Smooth muscle cell (in vitro differentiated cells): ENCODE data around the gene PTS. TPM values are rescaled to one million over a fixed set of nuclear protein-coding genes. Genes with fewer than 3 reads are reported as not detected.

ENCODE experiments used
- DNase-seq: peaks from one replicate; lab custom pipeline; 2025; ENCODE audit not compliant: unreplicated experiment; lab: John Stamatoyannopoulos, UW
- H2AFZ ChIP-seq: fragments of 200-600 bp; sonication (generic); 2 replicates; pipeline ENCODE4 v1.6.0; 2016; ENCODE audit warnings: antibody characterized with exemption, low read depth, mild to moderate bottlenecking
- H3F3A ChIP-seq: fragments of 200-600 bp; sonication (generic); 2 replicates; pipeline ENCODE4 v1.6.0; 2017; ENCODE audit warnings: antibody characterized with exemption, low read depth
- H3K27ac ChIP-seq: fragments of 200-600 bp; sonication (generic); 2 replicates; pipeline ENCODE4 v1.5.1; 2016; ENCODE audit warnings: low read depth, mild to moderate bottlenecking
- H3K27me3 ChIP-seq: fragments of 200-600 bp; sonication (generic); 2 replicates; pipeline ENCODE4 v1.6.1; 2016; ENCODE audit warnings: low read depth, mild to moderate bottlenecking
- H3K36me3 ChIP-seq: fragments of 200-600 bp; sonication (generic); 2 replicates; pipeline ENCODE4 v1.5.1; 2016; ENCODE audit warnings: low read depth
- H3K4me1 ChIP-seq: fragments of 200-600 bp; sonication (generic); 2 replicates; pipeline ENCODE4 v1.5.1; 2016; ENCODE audit warnings: low read depth
- H3K4me2 ChIP-seq: fragments of 200-600 bp; sonication (generic); 2 replicates; pipeline ENCODE4 v1.6.0; 2016; ENCODE audit warnings: mild to moderate bottlenecking
- H3K4me3 ChIP-seq: fragments of 200-600 bp; sonication (generic); 2 replicates; pipeline ENCODE4 v1.5.1; 2016; ENCODE audit warnings: mild to moderate bottlenecking
- H3K79me2 ChIP-seq: fragments of 200-600 bp; sonication (generic); 2 replicates; pipeline ENCODE4 v1.6.0; 2016; ENCODE audit warnings: low read depth, mild to moderate bottlenecking
- H3K9ac ChIP-seq: fragments of 200-600 bp; sonication (generic); 2 replicates; pipeline ENCODE4 v1.6.0; 2016; ENCODE audit warnings: low read depth
- H3K9me3 ChIP-seq: fragments of 200-600 bp; sonication (generic); replicated peaks from 2 replicates; pipeline ENCODE4 v1.5.1; 2016; ENCODE audit warnings: low read depth
- H4K20me1 ChIP-seq: fragments of 200-600 bp; sonication (generic); 2 replicates; pipeline ENCODE4 v1.6.0; 2016; ENCODE audit warnings: low read depth
- WGBS: methylation state at CpG from one replicate; pipeline ENCODE4 v1.1.7; 2016; ENCODE audit warnings: low lambda C conversion rate; 5-methylcytosine and 5-hydroxymethylcytosine counted together
- polyA plus RNA-seq: library from polyadenylated mRNA; unstranded; fragments of >200 nt; fragmentation: Nextera tagmentation; extraction: Ambion mirVana; gene quantifications from 2 replicates; pipeline ENCODE4 v1.2.1, GENCODE V29; 2016
- total RNA-seq: library from RNA; depleted of rRNA; stranded (reverse); fragments of >200 nt; gene quantifications from 2 replicates; pipeline ENCODE4 v1.2.3, GENCODE V29; 2014
- TF ChIP-seq, protein P1 (sequence below): fragments of 200-600 bp; sonication (generic); IDR thresholded peaks from 2 replicates; pipeline ENCODE4 v1.5.1; 2017; ENCODE audit warnings: borderline replicate concordance, mild to moderate bottlenecking, antibody characterized with exemption; ENCODE audit not compliant: insufficient read depth, poor library complexity, severe bottlenecking

PTS gene
- total and polyA plus RNA-seq, 2 experiments from 2014 or later: 70.9 to 75.4 TPM

DNA sequence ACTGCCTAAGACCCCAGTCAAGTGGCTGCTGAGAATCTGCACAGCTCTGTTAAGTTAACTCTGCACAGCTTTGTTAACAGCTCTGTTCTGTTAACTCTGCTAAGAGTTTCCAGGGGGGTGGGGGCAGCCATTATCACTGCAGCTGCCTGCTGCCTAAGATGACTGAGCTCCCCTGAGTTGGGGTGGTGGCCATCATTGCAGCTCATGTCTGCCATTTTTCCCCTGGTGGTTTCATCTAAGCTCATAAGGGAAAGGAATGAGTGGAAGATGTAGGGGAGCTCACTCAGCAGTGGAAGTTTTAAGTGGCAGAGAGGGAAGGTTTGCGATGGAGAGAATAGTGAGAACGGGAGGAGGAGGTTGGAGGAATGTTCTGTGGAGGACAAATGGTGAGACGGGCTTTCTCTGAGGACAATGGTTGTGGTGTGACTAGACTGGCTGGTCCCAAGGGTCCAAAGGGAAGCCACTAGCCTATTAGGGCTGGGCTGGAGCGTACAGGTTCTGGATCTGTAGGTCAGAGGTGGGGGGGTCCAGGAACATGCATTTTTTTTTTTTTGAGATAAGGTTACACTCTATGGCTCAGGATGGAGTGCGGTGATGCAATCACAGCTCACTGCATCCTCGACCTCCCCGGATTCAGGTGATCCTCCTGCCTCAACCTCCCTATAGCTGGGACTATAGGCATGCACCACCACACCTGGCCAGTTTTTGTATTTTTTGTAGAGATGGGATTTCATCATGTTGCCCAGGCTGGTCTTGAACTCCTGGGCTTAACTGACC is 48.0 kb downstream of the PTS start:
- no peaks in the 10 kb centered on the region for H3K79me2 ChIP-seq
- H3K4me2 ChIP-seq: no peak overlapping the region
- no peaks in the 10 kb centered on the region for H4K20me1 ChIP-seq
- no peaks in the 10 kb centered on the region for H3K27me3 ChIP-seq
- H2AFZ ChIP-seq: no peak overlapping the region
- no peak for DNase-seq
- no peaks in the 10 kb centered on the region for H3K9me3 ChIP-seq
- H3F3A ChIP-seq: no peaks in the 10 kb centered on the region
- TF ChIP-seq, protein P1, sequence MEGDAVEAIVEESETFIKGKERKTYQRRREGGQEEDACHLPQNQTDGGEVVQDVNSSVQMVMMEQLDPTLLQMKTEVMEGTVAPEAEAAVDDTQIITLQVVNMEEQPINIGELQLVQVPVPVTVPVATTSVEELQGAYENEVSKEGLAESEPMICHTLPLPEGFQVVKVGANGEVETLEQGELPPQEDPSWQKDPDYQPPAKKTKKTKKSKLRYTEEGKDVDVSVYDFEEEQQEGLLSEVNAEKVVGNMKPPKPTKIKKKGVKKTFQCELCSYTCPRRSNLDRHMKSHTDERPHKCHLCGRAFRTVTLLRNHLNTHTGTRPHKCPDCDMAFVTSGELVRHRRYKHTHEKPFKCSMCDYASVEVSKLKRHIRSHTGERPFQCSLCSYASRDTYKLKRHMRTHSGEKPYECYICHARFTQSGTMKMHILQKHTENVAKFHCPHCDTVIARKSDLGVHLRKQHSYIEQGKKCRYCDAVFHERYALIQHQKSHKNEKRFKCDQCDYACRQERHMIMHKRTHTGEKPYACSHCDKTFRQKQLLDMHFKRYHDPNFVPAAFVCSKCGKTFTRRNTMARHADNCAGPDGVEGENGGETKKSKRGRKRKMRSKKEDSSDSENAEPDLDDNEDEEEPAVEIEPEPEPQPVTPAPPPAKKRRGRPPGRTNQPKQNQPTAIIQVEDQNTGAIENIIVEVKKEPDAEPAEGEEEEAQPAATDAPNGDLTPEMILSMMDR: no peak
- H3K27ac ChIP-seq: no peak overlapping the region
- no peaks in the 10 kb centered on the region for H3K36me3 ChIP-seq
- no peak overlapping the region for H3K4me3 ChIP-seq
- no peak overlapping the region for H3K9ac ChIP-seq
- H3K4me1 ChIP-seq: no peaks in the 10 kb centered on the region
- 93% methylated on average over 7 of the region's 7 CpGs for WGBS

DNA sequence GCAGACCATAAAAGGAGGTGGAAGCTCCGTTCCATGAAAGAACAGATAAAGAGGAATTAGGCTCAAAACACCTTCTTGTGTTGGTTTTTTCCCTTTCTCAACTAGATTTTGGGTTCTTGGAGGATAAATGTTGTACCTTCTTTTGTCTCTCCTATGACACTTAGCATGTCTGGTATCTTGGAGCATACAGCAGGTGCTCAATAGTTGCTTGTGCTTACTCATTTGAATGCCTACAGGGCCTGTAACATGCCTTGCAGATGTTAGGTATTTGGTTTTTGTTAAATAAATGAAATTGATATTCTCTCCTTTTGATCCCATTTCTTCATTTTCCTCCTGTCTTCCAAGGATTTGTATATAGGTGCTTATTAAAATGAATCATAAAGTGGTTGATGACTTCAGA is 50.8 kb downstream of the PTS start:
- Histone ChIP-seq H3K27ac (no peak overlapping the region), H3K27me3 (no peaks in the 10 kb centered on the region), H3K79me2 (no peaks in the 10 kb centered on the region), H3K4me3 (no peak overlapping the region), H3K4me1 (no peaks in the 10 kb centered on the region), H3K9me3 (no peaks in the 10 kb centered on the region), H3K9ac (no peak overlapping the region), H3K36me3 (no peaks in the 10 kb centered on the region), H3F3A (no peaks in the 10 kb centered on the region), H2AFZ (no peak overlapping the region), H4K20me1 (no peaks in the 10 kb centered on the region), H3K4me2 (no peak overlapping the region)
- WGBS: 81% methylated on average over 1 of the region's 1 CpG
- no peak for DNase-seq
- TF ChIP-seq, protein P1: no peak

DNA sequence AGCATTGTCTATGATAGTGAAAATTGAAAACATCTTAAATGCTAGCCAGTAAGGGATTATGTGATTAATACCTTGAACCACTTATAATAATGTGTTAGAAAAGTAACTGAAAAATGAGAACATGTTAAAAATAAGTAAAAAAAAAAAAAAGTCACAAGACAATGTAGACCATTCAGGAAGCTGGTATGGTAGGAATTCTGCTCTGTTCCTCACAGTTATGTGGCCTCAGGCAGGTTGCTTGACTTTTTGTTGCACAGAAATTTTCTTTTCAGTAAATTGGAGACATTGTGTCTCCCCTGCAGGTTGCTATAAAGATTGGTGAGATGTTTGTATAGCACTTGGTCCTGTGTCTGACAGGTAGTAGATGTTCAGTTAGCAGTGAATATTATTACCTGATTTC is 51.7 kb downstream of the PTS start:
- no peaks in the 10 kb centered on the region for H3K4me1 ChIP-seq
- H3K4me3 ChIP-seq: no peak overlapping the region
- H3K4me2 ChIP-seq: no peak overlapping the region
- no peaks in the 10 kb centered on the region for H4K20me1 ChIP-seq
- H3K27me3 ChIP-seq: no peaks in the 10 kb centered on the region
- H3K9ac ChIP-seq: no peak overlapping the region
- no peaks in the 10 kb centered on the region for H3F3A ChIP-seq
- TF ChIP-seq, protein P1: no peak
- DNase-seq: no peak
- H3K36me3 ChIP-seq: no peaks in the 10 kb centered on the region
- H3K79me2 ChIP-seq: no peaks in the 10 kb centered on the region
- no peak overlapping the region for H2AFZ ChIP-seq
- H3K27ac ChIP-seq: no peak overlapping the region
- no peaks in the 10 kb centered on the region for H3K9me3 ChIP-seq

DNA sequence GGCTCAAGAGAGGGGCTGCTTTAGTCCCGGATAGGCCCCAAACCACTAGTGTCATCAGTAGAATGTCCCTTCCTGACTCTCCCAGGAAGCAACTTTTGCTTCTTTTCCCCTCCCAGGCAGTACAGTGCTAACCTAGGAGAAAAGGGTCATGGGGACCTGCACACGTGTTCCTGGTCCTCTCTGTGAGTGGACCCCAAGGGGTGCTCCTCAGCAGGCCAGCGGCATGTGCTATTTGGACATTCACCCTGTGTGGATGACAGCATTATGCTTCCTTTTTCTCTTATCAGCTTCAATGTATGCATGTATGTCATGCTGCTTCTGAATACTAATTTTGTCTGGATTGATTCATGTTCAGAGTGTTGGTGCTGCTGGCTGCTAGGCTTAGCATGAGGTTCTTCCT is 52.6 kb downstream of the PTS start:
- Histone ChIP-seq H3K4me2 (no peak overlapping the region), H3K9ac (no peak overlapping the region), H2AFZ (no peak overlapping the region), H3F3A (no peaks in the 10 kb centered on the region), H4K20me1 (no peaks in the 10 kb centered on the region), H3K27ac (no peak overlapping the region), H3K4me1 (no peaks in the 10 kb centered on the region), H3K9me3 (no peaks in the 10 kb centered on the region), H3K4me3 (no peak overlapping the region), H3K79me2 (no peaks in the 10 kb centered on the region), H3K27me3 (no peaks in the 10 kb centered on the region), H3K36me3 (no peaks in the 10 kb centered on the region)
- no peak for DNase-seq
- TF ChIP-seq, protein P1: no peak
- 76% methylated on average over 3 of the region's 3 CpGs for WGBS
